Calu3 (cell line): ENCODE results near the gene FSHR. TPM values are rescaled to one million over a fixed set of nuclear protein-coding genes. Genes with fewer than 3 reads are reported as not detected.

ENCODE experiments used
- BruUV-seq: library from RNA; stranded (reverse); fragments of 400-500 nt; replicated peaks from 2 replicates; lab custom pipeline; 2021; lab: Mats Ljungman, UMichigan
- CTCF ChIA-PET: fragments of 300-600 bp; sonication (Branson Sonifier 250); formaldehyde crosslinking; loops from one replicate; lab custom pipeline; 2022; ENCODE audit warnings: antibody characterized with exemption; lab: Charles Lee
- DNase-seq: peaks from one replicate; pipeline ENCODE4 v3.0.0; 2022
- H3K27ac Mint-ChIP-seq: one replicate; pipeline ENCODE4 v1.8.0; 2022; ENCODE audit warnings: mixed read lengths; ENCODE audit not compliant: unreplicated experiment
- H3K27me3 Mint-ChIP-seq: one replicate; pipeline ENCODE4 v1.8.0; 2022; ENCODE audit warnings: mixed read lengths; ENCODE audit not compliant: unreplicated experiment
- H3K36me3 Mint-ChIP-seq: one replicate; pipeline ENCODE4 v1.8.0; 2022; ENCODE audit warnings: mild to moderate bottlenecking, moderate library complexity, mixed read lengths; ENCODE audit not compliant: insufficient read depth, unreplicated experiment
- H3K4me1 Mint-ChIP-seq: one replicate; pipeline ENCODE4 v1.8.0; 2022; ENCODE audit warnings: mild to moderate bottlenecking, low read depth, mixed read lengths; ENCODE audit not compliant: unreplicated experiment
- H3K4me3 Mint-ChIP-seq: one replicate; pipeline ENCODE4 v1.8.0; 2022; ENCODE audit warnings: mild to moderate bottlenecking, low read depth, moderate library complexity, mixed read lengths; ENCODE audit not compliant: unreplicated experiment
- H3K9me3 Mint-ChIP-seq: one replicate; pipeline ENCODE4 v1.8.0; 2022; ENCODE audit warnings: low read depth, mixed read lengths; ENCODE audit not compliant: unreplicated experiment
- intact Hi-C: fragments of 100-400 bp; cut with micrococcal nuclease; formaldehyde crosslinking; loops from one replicate; pipeline ENCODE4 v1.10.0; 2022; ENCODE audit not compliant: unreplicated experiment
- total RNA-seq: library from RNA; stranded (reverse); gene quantifications from 2 replicates; pipeline ENCODE4 v1.2.3, GENCODE V29; 2022
- TF ChIP-seq, protein P1 (sequence below): fragments of 200-600 bp; IDR thresholded peaks from one replicate; pipeline ENCODE4 v1.8.0; 2022; ENCODE audit warnings: antibody characterized with exemption; ENCODE audit not compliant: unreplicated experiment

Gene FSHR
- total RNA-seq, 1 experiment from 2014 or later, result not detected

- intact Hi-C loops, result no loop called here
- Mint-ChIP-seq H3K36me3 (no peaks in the 10 kb centered on the region), H3K9me3 (peaks cover 3% of the 10 kb centered on the region), H3K4me1 (no peaks in the 10 kb centered on the region), H3K27me3 (no peaks in the 10 kb centered on the region), H3K27ac (no peak overlapping the region), H3K4me3 (no peak overlapping the region)
- TF ChIP-seq, protein P1, sequence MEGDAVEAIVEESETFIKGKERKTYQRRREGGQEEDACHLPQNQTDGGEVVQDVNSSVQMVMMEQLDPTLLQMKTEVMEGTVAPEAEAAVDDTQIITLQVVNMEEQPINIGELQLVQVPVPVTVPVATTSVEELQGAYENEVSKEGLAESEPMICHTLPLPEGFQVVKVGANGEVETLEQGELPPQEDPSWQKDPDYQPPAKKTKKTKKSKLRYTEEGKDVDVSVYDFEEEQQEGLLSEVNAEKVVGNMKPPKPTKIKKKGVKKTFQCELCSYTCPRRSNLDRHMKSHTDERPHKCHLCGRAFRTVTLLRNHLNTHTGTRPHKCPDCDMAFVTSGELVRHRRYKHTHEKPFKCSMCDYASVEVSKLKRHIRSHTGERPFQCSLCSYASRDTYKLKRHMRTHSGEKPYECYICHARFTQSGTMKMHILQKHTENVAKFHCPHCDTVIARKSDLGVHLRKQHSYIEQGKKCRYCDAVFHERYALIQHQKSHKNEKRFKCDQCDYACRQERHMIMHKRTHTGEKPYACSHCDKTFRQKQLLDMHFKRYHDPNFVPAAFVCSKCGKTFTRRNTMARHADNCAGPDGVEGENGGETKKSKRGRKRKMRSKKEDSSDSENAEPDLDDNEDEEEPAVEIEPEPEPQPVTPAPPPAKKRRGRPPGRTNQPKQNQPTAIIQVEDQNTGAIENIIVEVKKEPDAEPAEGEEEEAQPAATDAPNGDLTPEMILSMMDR, result no peak
- CTCF ChIA-PET, result interaction anchor here (0.7 to 1.1 kb wide), 2 partner anchors 21 to 31 kb away, joined by 3 to 11 read pairs; no protein-coding TSS in a partner anchor
- DNase-seq, result no peak
- no TSS peak for BruUV-seq
These were observed 109.8 kb downstream of the FSHR start for GRCh38 chr2:49044350-49045079.

GRCh38 chr2:49043405-49043982 lies 110.8 kb downstream of the FSHR start:
- intact Hi-C loops, result no loop called here
- peaks cover 3% of the 10 kb centered on the region for H3K9me3 Mint-ChIP-seq
- CTCF ChIA-PET, result interaction anchor here (1.1 kb wide), 1 partner anchor 22 kb away, joined by 3 read pairs; no protein-coding TSS in a partner anchor

GRCh38 chr2:49042488-49042887 lies 111.8 kb downstream of the FSHR start:
- no peak overlapping the region for H3K4me3 Mint-ChIP-seq
- CTCF ChIA-PET, result no interaction called here
- intact Hi-C loops, result no loop called here
- no peaks in the 10 kb centered on the region for H3K36me3 Mint-ChIP-seq
- H3K27ac Mint-ChIP-seq, result no peak overlapping the region
- no TSS peak for BruUV-seq
- no peaks in the 10 kb centered on the region for H3K4me1 Mint-ChIP-seq
- no peak for DNase-seq
- TF ChIP-seq, protein P1, result no peak
- H3K27me3 Mint-ChIP-seq, result no peaks in the 10 kb centered on the region
- H3K9me3 Mint-ChIP-seq, result peaks cover 7% of the 10 kb centered on the region

More at GRCh38 chr2:49043405-49043982, 110.8 kb downstream of the FSHR start:
- BruUV-seq, result no TSS peak
- no peak overlapping the region for H3K4me3 Mint-ChIP-seq
- no peak for DNase-seq
- H3K27ac Mint-ChIP-seq, result no peak overlapping the region
- H3K36me3 Mint-ChIP-seq, result no peaks in the 10 kb centered on the region
- H3K27me3 Mint-ChIP-seq, result no peaks in the 10 kb centered on the region
- TF ChIP-seq, protein P1, result no peak
- no peaks in the 10 kb centered on the region for H3K4me1 Mint-ChIP-seq

DNA sequence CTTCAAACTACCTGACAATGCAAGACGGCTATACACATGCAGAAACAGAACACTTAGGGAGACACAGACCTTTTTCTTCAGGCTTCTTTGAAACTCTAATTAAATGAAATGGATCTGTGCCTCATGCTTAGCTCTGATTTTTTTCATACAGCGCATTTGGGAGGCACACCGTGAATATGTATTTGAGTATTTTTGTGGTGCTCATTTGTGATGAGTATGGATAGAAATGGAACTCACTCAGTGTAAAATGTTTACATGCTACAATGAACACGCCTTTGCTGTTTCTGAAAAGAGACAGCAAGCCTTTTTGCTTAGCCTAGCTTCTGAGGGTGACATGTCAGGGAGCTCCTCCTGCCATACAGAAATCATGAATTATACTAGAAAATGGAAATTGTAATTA lies 113.3 kb downstream of the FSHR start:
- H3K27ac Mint-ChIP-seq, result no peak overlapping the region
- no peak for DNase-seq
- H3K27me3 Mint-ChIP-seq, result no peaks in the 10 kb centered on the region
- CTCF ChIA-PET, result no interaction called here
- no peak overlapping the region for H3K4me3 Mint-ChIP-seq
- H3K36me3 Mint-ChIP-seq, result no peaks in the 10 kb centered on the region
- H3K4me1 Mint-ChIP-seq, result no peaks in the 10 kb centered on the region
- TF ChIP-seq, protein P1, result no peak
- H3K9me3 Mint-ChIP-seq, result peaks cover 9% of the 10 kb centered on the region
- BruUV-seq, result no TSS peak
- intact Hi-C loops, result no loop called here
